OCI-LY1 (cell line): ENCODE data around the gene CEP83.

Experiments
- H2AFZ ChIP-seq: fragments of 200-600 bp; sonication (generic), shearing (Covaris generic); 2 replicates; pipeline ENCODE4 v1.6.0; 2014; ENCODE audit warnings: antibody characterized with exemption, mild to moderate bottlenecking, low read length
- H3F3A ChIP-seq: fragments of 200-600 bp; sonication (generic), shearing (Covaris generic); 2 replicates; pipeline ENCODE4 v1.6.0; 2014; ENCODE audit warnings: mild to moderate bottlenecking, antibody characterized with exemption, low read length, moderate library complexity; ENCODE audit not compliant: insufficient read depth
- H3K27ac ChIP-seq: fragments of 200-600 bp; sonication (generic); 2 replicates; pipeline ENCODE4 v1.5.1; 2014; ENCODE audit warnings: low read length, mixed run types, mild to moderate bottlenecking, low read depth; ENCODE audit not compliant: poor library complexity, severe bottlenecking
- H3K27me3 ChIP-seq: fragments of 200-600 bp; sonication (generic); 2 replicates; pipeline ENCODE4 v1.6.0; 2014; ENCODE audit warnings: antibody characterized with exemption, mild to moderate bottlenecking, low read length, moderate library complexity; ENCODE audit not compliant: insufficient read depth
- H3K36me3 ChIP-seq: fragments of 200-600 bp; sonication (generic); 2 replicates; pipeline ENCODE4 v1.6.1; 2014; ENCODE audit warnings: mild to moderate bottlenecking, antibody characterized with exemption, low read length, moderate library complexity, mixed read lengths; ENCODE audit not compliant: insufficient read depth
- H3K4me1 ChIP-seq: fragments of 200-600 bp; sonication (generic); 2 replicates; pipeline ENCODE4 v1.5.1; 2014; ENCODE audit warnings: mild to moderate bottlenecking, low read length, moderate library complexity; ENCODE audit not compliant: insufficient read depth, severe bottlenecking
- H3K4me2 ChIP-seq: fragments of 200-600 bp; sonication (generic), shearing (Covaris generic); 2 replicates; pipeline ENCODE4 v1.6.1; 2014; ENCODE audit warnings: low read length
- H3K4me3 ChIP-seq: fragments of 200-600 bp; sonication (generic); 2 replicates; pipeline ENCODE4 v1.5.1; 2014; ENCODE audit warnings: low read length, low read depth, mild to moderate bottlenecking, mixed read lengths; ENCODE audit not compliant: poor library complexity, severe bottlenecking
- H3K79me2 ChIP-seq: fragments of 200-600 bp; shearing (Covaris generic); 2 replicates; pipeline ENCODE4 v1.6.1; 2016; ENCODE audit warnings: mixed run types, low read length, mixed read lengths; ENCODE audit not compliant: insufficient read depth
- H3K9ac ChIP-seq: fragments of 200-600 bp; sonication (generic), shearing (Covaris generic); 2 replicates; pipeline ENCODE4 v1.6.1; 2014; ENCODE audit warnings: mild to moderate bottlenecking, low read length, mixed read lengths
- H3K9me2 ChIP-seq: fragments of 200-600 bp; sonication (generic), shearing (Covaris generic); 2 replicates; pipeline ENCODE4 v1.6.1; 2014; ENCODE audit warnings: low read depth, mild to moderate bottlenecking, low read length, mixed read lengths
- H3K9me3 ChIP-seq: fragments of 200-600 bp; shearing (Covaris generic); 2 replicates; pipeline ENCODE4 v1.6.1; 2014; ENCODE audit warnings: low read length, mixed read lengths
- H4K20me1 ChIP-seq: fragments of 200-600 bp; sonication (generic), shearing (Covaris generic); 2 replicates; pipeline ENCODE4 v1.6.0; 2016; ENCODE audit warnings: mild to moderate bottlenecking, low read length; ENCODE audit not compliant: insufficient read depth
- CTCF ChIP-seq: fragments of 200-600 bp; sonication (generic), shearing (Covaris generic); IDR thresholded peaks from 2 replicates; pipeline ENCODE4 v1.5.1; 2017; ENCODE audit warnings: mild to moderate bottlenecking, antibody characterized with exemption, low read length, moderate library complexity, mixed read lengths
- EZH2 ChIP-seq: fragments of 200-600 bp; sonication (generic), shearing (Covaris generic); IDR thresholded peaks from 2 replicates; pipeline ENCODE4 v1.8.0; 2017; ENCODE audit warnings: borderline replicate concordance, mixed run types, mild to moderate bottlenecking, antibody characterized with exemption, low read length, moderate library complexity, mixed read lengths

The CEP83 gene

DNA sequence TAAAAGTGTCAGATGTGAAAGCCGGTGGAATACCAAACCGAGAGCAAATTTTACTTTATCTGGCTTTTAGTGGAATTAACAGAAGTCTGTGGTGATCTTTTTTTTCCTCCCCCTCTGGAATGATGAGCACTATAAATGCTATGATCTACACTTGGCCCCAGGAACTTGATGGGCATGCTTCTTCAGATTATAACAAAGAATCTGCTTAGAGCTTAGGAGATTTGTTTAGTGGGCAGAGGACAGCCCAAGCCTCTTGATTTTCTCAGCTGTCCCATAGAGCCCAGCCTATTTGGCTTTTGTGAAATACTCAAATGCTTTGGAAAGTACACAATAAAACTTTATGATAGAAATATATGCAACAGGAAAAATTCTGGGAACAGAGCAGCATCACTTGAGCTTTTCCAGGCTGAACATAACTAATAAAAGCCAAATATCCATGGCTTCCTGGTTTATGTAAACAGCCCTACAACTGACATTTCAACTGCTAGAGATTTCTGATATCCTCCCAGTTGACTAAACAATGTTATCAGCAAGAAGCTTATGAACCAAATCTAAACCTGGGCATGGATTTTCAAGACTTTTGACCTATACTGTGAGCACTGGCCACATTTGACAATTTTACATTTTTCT lies 161.7 kb downstream of the CEP83 start:
- Histone ChIP-seq H3K79me2 (no peaks in the 10 kb centered on the region), H3K27me3 (no peaks in the 10 kb centered on the region), H3K9me3 (no peaks in the 10 kb centered on the region), H3K36me3 (peaks cover 4% of the 10 kb centered on the region; the same call in 1 of the 2 replicates), H2AFZ (no peak overlapping the region), H3K27ac (no peak overlapping the region), H4K20me1 (no peaks in the 10 kb centered on the region), H3F3A (no peaks in the 10 kb centered on the region), H3K4me2 (no peak overlapping the region), H3K4me3 (no peak overlapping the region), H3K9me2 (no peaks in the 10 kb centered on the region), H3K4me1 (peaks cover 7% of the 10 kb centered on the region), H3K9ac (no peak overlapping the region)
- no peak for TF ChIP-seq EZH2
- TF ChIP-seq CTCF: no peak

- Histone ChIP-seq H3K4me2 (no peak overlapping the region), H3K36me3 (peaks cover 4% of the 10 kb centered on the region; the same call in 1 of the 2 replicates), H3K9me2 (no peaks in the 10 kb centered on the region), H2AFZ (no peak overlapping the region), H3K79me2 (no peaks in the 10 kb centered on the region), H3K27ac (no peak overlapping the region), H4K20me1 (no peaks in the 10 kb centered on the region), H3K27me3 (no peaks in the 10 kb centered on the region), H3K9ac (no peak overlapping the region), H3K4me3 (no peak overlapping the region), H3F3A (no peaks in the 10 kb centered on the region), H3K4me1 (peaks cover 7% of the 10 kb centered on the region), H3K9me3 (no peaks in the 10 kb centered on the region)
- TF ChIP-seq CTCF (no peak), EZH2 (no peak)
Observed at GRCh38 chr12:94297096-94297699, 162.5 kb downstream of the CEP83 start.

GRCh38 chr12:94290353-94290752 lies 169.3 kb downstream of the CEP83 start:
- no peak overlapping the region for H3K4me2 ChIP-seq
- H3K27me3 ChIP-seq: no peaks in the 10 kb centered on the region
- H3F3A ChIP-seq: no peaks in the 10 kb centered on the region
- H3K9me2 ChIP-seq: no peaks in the 10 kb centered on the region
- no peaks in the 10 kb centered on the region for H3K36me3 ChIP-seq
- no peak for TF ChIP-seq CTCF
- TF ChIP-seq EZH2: no peak
- no peaks in the 10 kb centered on the region for H3K9me3 ChIP-seq
- H3K79me2 ChIP-seq: no peaks in the 10 kb centered on the region
- H2AFZ ChIP-seq: no peak overlapping the region
- no peak overlapping the region for H3K4me3 ChIP-seq
- H4K20me1 ChIP-seq: no peaks in the 10 kb centered on the region
- peaks cover 13% of the 10 kb centered on the region for H3K4me1 ChIP-seq
- H3K9ac ChIP-seq: no peak overlapping the region
- no peak overlapping the region for H3K27ac ChIP-seq
